ENCODE measurements around the gene ZFHX3. TPM values are rescaled to one million over a fixed set of nuclear protein-coding genes. Genes with fewer than 3 reads are reported as not detected.

The ZFHX3 gene
- total RNA-seq, 1 experiment from 2014 or later, result 13.6 TPM

GRCh38 chr16:72852421-72852820 is 195.5 kb downstream of the ZFHX3 start:
- CTCF ChIA-PET, result no interaction called here
- BruUV-seq (replicated peaks), result no TSS peak
- no peak for DNase-seq
- no peak overlapping the region for H3K27ac Mint-ChIP-seq (ENCODE audit: unreplicated experiment)
- peaks cover 12% of the 10 kb centered on the region for H3K36me3 Mint-ChIP-seq (ENCODE audit: insufficient read depth, unreplicated experiment)
- H3K27me3 Mint-ChIP-seq (ENCODE audit: unreplicated experiment), result no peaks in the 10 kb centered on the region
- no peak overlapping the region for H3K4me3 Mint-ChIP-seq (ENCODE audit: low read depth, unreplicated experiment)
- no peak for TF ChIP-seq CTCF (IDR thresholded peaks at IDR 0.05; ENCODE audit: unreplicated experiment)
- no peaks in the 10 kb centered on the region for H3K9me3 Mint-ChIP-seq (ENCODE audit: low read depth, unreplicated experiment)
- H3K4me1 Mint-ChIP-seq (ENCODE audit: low read depth, unreplicated experiment), result peaks cover 17% of the 10 kb centered on the region
- intact Hi-C loops (cut with micrococcal nuclease; ENCODE audit: unreplicated experiment), result no loop called here

GRCh38 chr16:72850853-72851252 is 197.1 kb downstream of the ZFHX3 start:
- no peaks in the 10 kb centered on the region for H3K9me3 Mint-ChIP-seq (ENCODE audit: low read depth, unreplicated experiment)
- intact Hi-C loops (cut with micrococcal nuclease; ENCODE audit: unreplicated experiment), result no loop called here
- H3K4me1 Mint-ChIP-seq (ENCODE audit: low read depth, unreplicated experiment), result peaks cover 27% of the 10 kb centered on the region
- no peak for TF ChIP-seq CTCF (IDR thresholded peaks at IDR 0.05; ENCODE audit: unreplicated experiment)
- peaks cover 17% of the 10 kb centered on the region for H3K36me3 Mint-ChIP-seq (ENCODE audit: insufficient read depth, unreplicated experiment)
- no peaks in the 10 kb centered on the region for H3K27me3 Mint-ChIP-seq (ENCODE audit: unreplicated experiment)
- H3K4me3 Mint-ChIP-seq (ENCODE audit: low read depth, unreplicated experiment), result no peak overlapping the region
- no TSS peak for BruUV-seq (replicated peaks)
- no peak overlapping the region for H3K27ac Mint-ChIP-seq (ENCODE audit: unreplicated experiment)
- DNase-seq, result no peak
- CTCF ChIA-PET, result no interaction called here

GRCh38 chr16:72850021-72850420 is 197.9 kb downstream of the ZFHX3 start:
- H3K36me3 Mint-ChIP-seq (ENCODE audit: insufficient read depth, unreplicated experiment), result peaks cover 17% of the 10 kb centered on the region
- H3K27me3 Mint-ChIP-seq (ENCODE audit: unreplicated experiment), result no peaks in the 10 kb centered on the region
- no peak overlapping the region for H3K4me3 Mint-ChIP-seq (ENCODE audit: low read depth, unreplicated experiment)
- intact Hi-C loops (cut with micrococcal nuclease; ENCODE audit: unreplicated experiment), result no loop called here
- no peak overlapping the region for H3K27ac Mint-ChIP-seq (ENCODE audit: unreplicated experiment)
- no peaks in the 10 kb centered on the region for H3K9me3 Mint-ChIP-seq (ENCODE audit: low read depth, unreplicated experiment)
- CTCF ChIA-PET, result no interaction called here
- no TSS peak for BruUV-seq (replicated peaks)
- no peak for DNase-seq
- peaks cover 30% of the 10 kb centered on the region for H3K4me1 Mint-ChIP-seq (ENCODE audit: low read depth, unreplicated experiment)
- TF ChIP-seq CTCF (IDR thresholded peaks at IDR 0.05; ENCODE audit: unreplicated experiment), result no peak

- peak; percentile 94 for DNase-seq
- intact Hi-C loops (cut with micrococcal nuclease; ENCODE audit: unreplicated experiment), result loop anchor here (5.0 kb wide), 3 partner anchors 78 to 198 kb away; partner anchors contain the start of gene ZFHX3
- TF ChIP-seq CTCF (IDR thresholded peaks at IDR 0.05; ENCODE audit: unreplicated experiment), result no peak
- Mint-ChIP-seq H3K27me3 (ENCODE audit: unreplicated experiment) (no peaks in the 10 kb centered on the region), H3K36me3 (ENCODE audit: insufficient read depth, unreplicated experiment) (peaks cover 17% of the 10 kb centered on the region), H3K4me1 (ENCODE audit: low read depth, unreplicated experiment) (peaks cover 37% of the 10 kb centered on the region), H3K27ac (ENCODE audit: unreplicated experiment) (peak overlapping the region; percentile 90), H3K9me3 (ENCODE audit: low read depth, unreplicated experiment) (no peaks in the 10 kb centered on the region), H3K4me3 (ENCODE audit: low read depth, unreplicated experiment) (peak overlapping the region; percentile 62)
- no TSS peak for BruUV-seq (replicated peaks)
- CTCF ChIA-PET, result interaction anchor here (0.6 to 1.5 kb wide), 9 partner anchors 16 to 699 kb away, joined by 3 to 16 read pairs (median 4); no protein-coding TSS in a partner anchor
Observed at GRCh38 chr16:72848759-72849664, 198.9 kb downstream of the ZFHX3 start.
